Stimulated activated naive B cell treated with anti-CD40 and anti-IgM and Interleukin-4, amounts not matched to agents 10 μg/mL and 1 μg/mL and 100 μg/mL, for 72 hours (primary cell): ENCODE data around the gene GCA.

ENCODE experiments used
- ATAC-seq, 2 donors: fragments of 150-1000 bp; cut with Tn5 transposase; replicated peaks; 2 replicates each; pipeline ENCODE4 v1.10.0; 2021; ENCODE audit warnings: moderate library complexity in 1 of 2
- DNase-seq: peaks from one replicate; pipeline ENCODE4 v3.0.0; 2021
- H3K27ac Mint-ChIP-seq: one replicate; pipeline ENCODE4 v1.8.0; 2022; ENCODE audit warnings: mild to moderate bottlenecking, mixed read lengths
- H3K27me3 Mint-ChIP-seq, 2 donors: one replicate each; pipeline ENCODE4 v1.8.0; 2022; ENCODE audit warnings: mixed read lengths in 2 of 2
- H3K36me3 Mint-ChIP-seq, 2 donors: one replicate each; pipeline ENCODE4 v1.8.0; 2022; ENCODE audit warnings: mixed read lengths in 2 of 2, mild to moderate bottlenecking in 1 of 2
- H3K4me1 Mint-ChIP-seq, 2 donors: one replicate each; pipeline ENCODE4 v1.8.0; 2022; ENCODE audit warnings: mixed read lengths in 2 of 2, mild to moderate bottlenecking in 1 of 2
- H3K4me3 Mint-ChIP-seq, 2 donors: one replicate each; pipeline ENCODE4 v1.8.0; 2022; ENCODE audit warnings: mild to moderate bottlenecking in 2 of 2, mixed read lengths in 2 of 2, moderate library complexity in 1 of 2
- H3K9me3 Mint-ChIP-seq, 2 donors: one replicate each; pipeline ENCODE4 v1.8.0; 2022; ENCODE audit warnings: mixed read lengths in 2 of 2, mild to moderate bottlenecking in 1 of 2

The GCA gene

GRCh38 chr2:162343824-162344616 is at the start of gene GCA:
TSS of gene GCA (plus strand) at chr2:162344132. CDS start at chr2:162344249, 117 bp downstream.
- Mint-ChIP-seq H3K4me1 (peaks cover 5 to 7% of the 10 kb centered on the region in 2 donors), H3K36me3 (no peaks in the 10 kb centered on the region), H3K27me3 (no peaks in the 10 kb centered on the region), H3K4me3 (peak within 1 kb of the TSS; percentile 95 to 96), H3K9me3 (no peaks in the 10 kb centered on the region), H3K27ac (peak within 1 kb of the TSS; percentile 93)
- ATAC-seq, result peak; percentile 98 to 99
- DNase-seq, result peak; percentile 97

GRCh38 chr2:162295009-162295408 is 48.9 kb upstream of the GCA start:
- H3K4me3 Mint-ChIP-seq, result no peak overlapping the region
- no peaks in the 10 kb centered on the region for H3K9me3 Mint-ChIP-seq
- H3K4me1 Mint-ChIP-seq, result no peaks in the 10 kb centered on the region
- no peak for DNase-seq
- H3K27me3 Mint-ChIP-seq, result no peaks in the 10 kb centered on the region
- no peak overlapping the region for H3K27ac Mint-ChIP-seq
- ATAC-seq, result no peak
- H3K36me3 Mint-ChIP-seq, result peaks cover 8% of the 10 kb centered on the region in 2 donors

- peaks cover 0 to 2% of the 10 kb centered on the region in 2 donors for H3K4me1 Mint-ChIP-seq
- no peaks in the 10 kb centered on the region for H3K9me3 Mint-ChIP-seq
- H3K36me3 Mint-ChIP-seq, result peaks cover 4 to 5% of the 10 kb centered on the region in 2 donors
- H3K27me3 Mint-ChIP-seq, result no peaks in the 10 kb centered on the region
- H3K4me3 Mint-ChIP-seq, result no peak overlapping the region
- peak; percentile 13 for DNase-seq
- H3K27ac Mint-ChIP-seq, result no peak overlapping the region
- ATAC-seq, result peak; percentile 50 to 53
Observed at GRCh38 chr2:162297925-162298552, 45.9 kb upstream of the GCA start.

GRCh38 chr2:162298669-162299335 is 45.1 kb upstream of the GCA start:
- Mint-ChIP-seq H3K27me3 (no peaks in the 10 kb centered on the region), H3K4me1 (peaks cover 0 to 2% of the 10 kb centered on the region in 2 donors), H3K9me3 (no peaks in the 10 kb centered on the region), H3K4me3 (no peak overlapping the region), H3K27ac (no peak overlapping the region), H3K36me3 (peaks cover 4 to 5% of the 10 kb centered on the region in 2 donors)
- no peak for ATAC-seq
- DNase-seq, result no peak

- Mint-ChIP-seq H3K27me3 (no peaks in the 10 kb centered on the region), H3K36me3 (peaks cover 4% of the 10 kb centered on the region in 2 donors), H3K9me3 (no peaks in the 10 kb centered on the region), H3K4me3 (no peak overlapping the region), H3K4me1 (peaks cover 0 to 2% of the 10 kb centered on the region in 2 donors), H3K27ac (no peak overlapping the region)
- ATAC-seq (no peak), DNase-seq (no peak)
Observed at GRCh38 chr2:162300266-162300665, 43.7 kb upstream of the GCA start.

- no peak overlapping the region for H3K27ac Mint-ChIP-seq
- DNase-seq, result no peak
Observed at GRCh38 chr2:162301151-162301804, 42.7 kb upstream of the GCA start.

GRCh38 chr2:162301877-162302276 is 42.1 kb upstream of the GCA start:
- Mint-ChIP-seq H3K36me3 (peaks cover 5 to 6% of the 10 kb centered on the region in 2 donors), H3K27ac (no peak overlapping the region), H3K27me3 (no peaks in the 10 kb centered on the region), H3K9me3 (no peaks in the 10 kb centered on the region), H3K4me3 (no peak overlapping the region), H3K4me1 (peaks cover 0 to 2% of the 10 kb centered on the region in 2 donors)
- DNase-seq (no peak), ATAC-seq (no peak)

More at GRCh38 chr2:162301151-162301804, 42.7 kb upstream of the GCA start:
- Mint-ChIP-seq H3K4me3 (no peak overlapping the region), H3K36me3 (peaks cover 3 to 5% of the 10 kb centered on the region in 2 donors), H3K27me3 (no peaks in the 10 kb centered on the region), H3K4me1 (peaks cover 0 to 2% of the 10 kb centered on the region in 2 donors), H3K9me3 (no peaks in the 10 kb centered on the region)
- peak; percentile 69 to 74 for ATAC-seq

- no peak overlapping the region for H3K27ac Mint-ChIP-seq
- H3K4me1 Mint-ChIP-seq, result peaks cover 2 to 8% of the 10 kb centered on the region in 2 donors
- no peaks in the 10 kb centered on the region for H3K27me3 Mint-ChIP-seq
- no peak for ATAC-seq
- no peak overlapping the region for H3K4me3 Mint-ChIP-seq
- no peak for DNase-seq
- no peaks in the 10 kb centered on the region for H3K9me3 Mint-ChIP-seq
- peaks cover 21 to 31% of the 10 kb centered on the region in 2 donors for H3K36me3 Mint-ChIP-seq
Observed at GRCh38 chr2:162305901-162306300, 38.0 kb upstream of the GCA start.

GRCh38 chr2:162308747-162309503 is 35.0 kb upstream of the GCA start:
- Mint-ChIP-seq H3K27me3 (no peaks in the 10 kb centered on the region), H3K27ac (no peak overlapping the region), H3K4me1 (peaks cover 3 to 16% of the 10 kb centered on the region in 2 donors), H3K4me3 (no peak overlapping the region), H3K9me3 (no peaks in the 10 kb centered on the region), H3K36me3 (peaks cover 22 to 32% of the 10 kb centered on the region in 2 donors)
- no peak for ATAC-seq
- DNase-seq, result no peak

- H3K27me3 Mint-ChIP-seq, result no peaks in the 10 kb centered on the region
- ATAC-seq (no peak), DNase-seq (no peak)
- H3K4me1 Mint-ChIP-seq, result peaks cover 19 to 47% of the 10 kb centered on the region in 2 donors
- H3K4me3 Mint-ChIP-seq, result no peak overlapping the region
- peaks cover 26 to 38% of the 10 kb centered on the region in 2 donors for H3K36me3 Mint-ChIP-seq
- no peak overlapping the region for H3K27ac Mint-ChIP-seq
- H3K9me3 Mint-ChIP-seq, result no peaks in the 10 kb centered on the region
Observed at GRCh38 chr2:162312853-162313252, 31.1 kb upstream of the GCA start.

GRCh38 chr2:162315938-162316337 is 28.0 kb upstream of the GCA start:
- Mint-ChIP-seq H3K27ac (peak overlapping the region; percentile 60), H3K27me3 (no peaks in the 10 kb centered on the region), H3K36me3 (peaks cover 10 to 17% of the 10 kb centered on the region in 2 donors), H3K4me3 (peak overlapping the region; percentile 58 to 93), H3K4me1 (peaks cover 28 to 56% of the 10 kb centered on the region in 2 donors), H3K9me3 (no peaks in the 10 kb centered on the region)
- DNase-seq (no peak), ATAC-seq (no peak)

- Mint-ChIP-seq H3K9me3 (no peaks in the 10 kb centered on the region), H3K27ac (peak overlapping the region; percentile 75), H3K4me1 (peaks cover 30 to 63% of the 10 kb centered on the region in 2 donors), H3K36me3 (peaks cover 9 to 16% of the 10 kb centered on the region in 2 donors), H3K27me3 (no peaks in the 10 kb centered on the region), H3K4me3 (peak overlapping the region; percentile 93 to 96)
- ATAC-seq (no peak), DNase-seq (no peak)
Observed at GRCh38 chr2:162316590-162316989, 27.3 kb upstream of the GCA start.

- no peak for ATAC-seq
- no peaks in the 10 kb centered on the region for H3K9me3 Mint-ChIP-seq
- peak overlapping the region; percentile 93 to 96 for H3K4me3 Mint-ChIP-seq
- H3K27me3 Mint-ChIP-seq, result no peaks in the 10 kb centered on the region
- no peak for DNase-seq
- H3K27ac Mint-ChIP-seq, result peak overlapping the region; percentile 99
- peaks cover 9 to 16% of the 10 kb centered on the region in 2 donors for H3K36me3 Mint-ChIP-seq
- peaks cover 30 to 63% of the 10 kb centered on the region in 2 donors for H3K4me1 Mint-ChIP-seq
Observed at GRCh38 chr2:162317058-162317742, 26.7 kb upstream of the GCA start.
